Right lobe of liver (tissue), 6 donors: Measurements from ENCODE around the gene LDAH. TPM values are rescaled to one million over a fixed set of nuclear protein-coding genes. Genes with fewer than 3 reads are reported as not detected.

Source experiments
- ATAC-seq, 4 donors: fragments of 200-7000 bp; cut with Tn5 transposase; one replicate each; pipeline ENCODE4 v1.9.1; 2020; ENCODE audit warnings: mild to moderate bottlenecking in 4 of 4, moderate library complexity in 4 of 4
- DNase-seq, 3 donors: peaks; one replicate each; pipeline ENCODE4 v3.0.0-alpha.2; 2020
- H3K27ac ChIP-seq, 3 donors: fragments of 200-600 bp; one replicate each; pipeline ENCODE4 v1.8.0; 2022
- H3K27me3 ChIP-seq, 2 donors: fragments of 200-600 bp; one replicate each; pipeline ENCODE4 v1.8.0; 2022
- H3K36me3 ChIP-seq, 4 donors: fragments of 200-600 bp; sonication (generic) in 1 of 4; one replicate each; pipeline versions ENCODE4 v1.5.1 to v1.8.0; 2017 to 2022; ENCODE audit warnings: control low read depth in 1 of 4
- H3K4me1 ChIP-seq, 4 donors: fragments of 200-600 bp; sonication (generic) in 1 of 4; one replicate each; pipeline versions ENCODE4 v1.5.1 to v1.8.0; 2017 to 2022; ENCODE audit warnings: control low read depth in 1 of 4
- H3K4me3 ChIP-seq, 3 donors: fragments of 200-600 bp; one replicate each; pipeline ENCODE4 v1.8.0; 2022
- H3K9me3 ChIP-seq, 4 donors: fragments of 200-600 bp; sonication (generic) in 1 of 4; one replicate each; pipeline versions ENCODE4 v1.5.1 to v1.8.0; 2017 to 2022; ENCODE audit warnings: control low read depth in 1 of 4
- CTCF ChIP-seq, 4 donors: fragments of 200-600 bp in 3 of 4; fragments of 450-650 bp in 1 of 4; IDR thresholded peaks; one replicate each; pipeline versions ENCODE4 v1.5.1 to v1.8.0; 2016 to 2022; ENCODE audit warnings: antibody characterized with exemption in 4 of 4, mild to moderate bottlenecking in 2 of 4
- POLR2A ChIP-seq: fragments of 450-650 bp; IDR thresholded peaks from one replicate; pipeline ENCODE4 v1.6.1; 2017; ENCODE audit warnings: antibody characterized with exemption, mild to moderate bottlenecking
- WGBS: methylation state at CpG from one replicate; pipeline ENCODE4 v1.1.6; 2018; ENCODE audit warnings: low coverage, low lambda C conversion rate; ENCODE audit not compliant: insufficient coverage; ENCODE audit errors: missing lambda C conversion rate; 5-methylcytosine and 5-hydroxymethylcytosine counted together
- intact Hi-C, 2 donors: fragments of 100-400 bp; cut with DNase I; formaldehyde crosslinking; loops; one replicate each; pipeline versions ENCODE4 v1.11.2 to v1.14.1; 2022
- total RNA-seq, 6 experiments: library from RNA; depleted of rRNA in 2 of 6; stranded (reverse); fragments of >200 nt in 2 of 6; fragmentation: NEBNext Ultra II Directional in 3 of 6; extraction: Animal tissue kit (Norgen Biotek cat#: 25700) in 3 of 6; gene quantifications; one replicate each; pipeline versions ENCODE4 v1.1.0 to v1.2.4, GENCODE V29; 2016 to 2023
- donor health status: DM: no; HTN: yes; CAD: no.
- donor health status: DM: no; HTN: no; CAD: no.
- donor health status: DM: no; HTN: no; CAD: no.
- donor health status: DM: no; HTN: yes; CAD: no.
- donor health status: DM: no; HTN: yes; CAD: no.

Gene LDAH
- total RNA-seq, 6 experiments from 2014 or later, result 9.0 to 18.7 (median 14.1) TPM

GRCh38 chr2:20635113-20635510 is 187.8 kb downstream of the LDAH start:
- DNase-seq (peak in 2 of 3 donors; percentile 10 to 21), ATAC-seq (no peak)
- 56% methylated on average over 5 of the region's 5 CpGs for WGBS
- no peaks in the 10 kb centered on the region for H3K27me3 ChIP-seq
- intact Hi-C loops, result no loop called here
- peaks cover 0 to 39% (median 12%) of the 10 kb centered on the region in 4 donors for H3K4me1 ChIP-seq
- no peaks in the 10 kb centered on the region for H3K9me3 ChIP-seq
- no peak overlapping the region for H3K4me3 ChIP-seq
- TF ChIP-seq CTCF (IDR thresholded peaks at IDR 0.05) (no peak), POLR2A (no peak)
- peak overlapping the region; percentile 8 to 69 (median 12) for H3K27ac ChIP-seq
- H3K36me3 ChIP-seq, result no peaks in the 10 kb centered on the region

- Histone ChIP-seq H3K4me3 (no peak overlapping the region), H3K27ac (peak overlapping the region; percentile 12 to 69 (median 23)), H3K36me3 (no peaks in the 10 kb centered on the region), H3K4me1 (peaks cover 0 to 39% (median 12%) of the 10 kb centered on the region in 4 donors), H3K27me3 (no peaks in the 10 kb centered on the region), H3K9me3 (no peaks in the 10 kb centered on the region)
- intact Hi-C loops, result no loop called here
- 82% methylated on average over 6 of the region's 9 CpGs for WGBS
- peak in 1 of 3 donors; percentile 44 for DNase-seq
- ATAC-seq, result no peak
- TF ChIP-seq CTCF (IDR thresholded peaks at IDR 0.05), result no peak
- no peak for TF ChIP-seq POLR2A
These were observed 188.3 kb downstream of the LDAH start for GRCh38 chr2:20634507-20635112.

Other genes with a start within 250 kb of the LDAH start
- gene HS1BP3, start 172.0 kb downstream of the LDAH start, total RNA-seq, result 10 to 100 TPM; 17.5 to 34.7 (median 20.2) TPM
- 1 to 10 TPM in 5 of 6 experiments, under 1 TPM in 1; 0.95 to 5.0 (median 2.9) TPM for gene GDF7, start 156.0 kb downstream of the LDAH start, total RNA-seq
- gene APOB, start 221.0 kb upstream of the LDAH start, total RNA-seq, result 1,000 to 10,000 TPM; 2,615 to 3,271 (median 2,774) TPM